Stimulated activated CD4-positive, alpha-beta T cell treated with anti-CD3 and anti-CD28 coated beads, Interleukin-1b, Interleukin-23, amount 100 ng/mL, for 48 hours (primary cell): ENCODE data around the gene C10orf120.
A peak's percentile ranks its signal among the peaks of the same experiment; 100 is the strongest.

ENCODE experiments used
- DNase-seq: peaks from one replicate; pipeline ENCODE4 v3.0.0-alpha.2; 2020

C10orf120 gene

GRCh38 chr10:122703483-122704448, 4.1 kb upstream of the C10orf120 start:
- DNase-seq = peak; percentile 54

- no peak for DNase-seq
These were observed 2.6 kb upstream of the C10orf120 start for GRCh38 chr10:122702275-122702674.

GRCh38 chr10:122701652-122702051, 2.0 kb upstream of the C10orf120 start:
- no peak for DNase-seq

GRCh38 chr10:122696687-122697086, 3.0 kb downstream of the C10orf120 start:
- no peak for DNase-seq

GRCh38 chr10:122692744-122693143, 6.9 kb downstream of the C10orf120 start:
- no peak for DNase-seq

- no peak for DNase-seq
These were observed 10.4 kb downstream of the C10orf120 start for GRCh38 chr10:122689146-122689820.

GRCh38 chr10:122688293-122688989, 11.2 kb downstream of the C10orf120 start:
- no peak for DNase-seq

GRCh38 chr10:122682522-122682921, 17.1 kb downstream of the C10orf120 start:
- no peak for DNase-seq

- no peak for DNase-seq
These were observed 21.4 kb downstream of the C10orf120 start for GRCh38 chr10:122678266-122678665.

GRCh38 chr10:122675278-122675677, 24.4 kb downstream of the C10orf120 start:
- DNase-seq = no peak

- DNase-seq = no peak
These were observed 24.9 kb downstream of the C10orf120 start for GRCh38 chr10:122674781-122675180.

- no peak for DNase-seq
These were observed 25.9 kb downstream of the C10orf120 start for GRCh38 chr10:122673731-122674130.

GRCh38 chr10:122673269-122673668, 26.4 kb downstream of the C10orf120 start:
- DNase-seq = no peak

- no peak for DNase-seq
These were observed 27.0 kb downstream of the C10orf120 start for GRCh38 chr10:122672655-122673054.

GRCh38 chr10:122671355-122671754, 28.3 kb downstream of the C10orf120 start:
- DNase-seq = no peak

- DNase-seq = no peak
These were observed 29.8 kb downstream of the C10orf120 start for GRCh38 chr10:122669842-122670241.

- no peak for DNase-seq
These were observed 30.6 kb downstream of the C10orf120 start for GRCh38 chr10:122669045-122669444.

GRCh38 chr10:122665946-122666345, 33.7 kb downstream of the C10orf120 start:
- no peak for DNase-seq

- DNase-seq = no peak
These were observed 34.3 kb downstream of the C10orf120 start for GRCh38 chr10:122665329-122665860.

GRCh38 chr10:122664501-122664900, 35.1 kb downstream of the C10orf120 start:
- no peak for DNase-seq

GRCh38 chr10:122663516-122664130, 36.0 kb downstream of the C10orf120 start:
- DNase-seq = no peak

GRCh38 chr10:122662231-122662630, 37.4 kb downstream of the C10orf120 start:
- DNase-seq = no peak

GRCh38 chr10:122660696-122661095, 39.0 kb downstream of the C10orf120 start:
- DNase-seq = no peak
